GM12864 (cell line): ENCODE data around the gene PARP11.

Source experiments
- DNase-seq: peaks from one replicate; pipeline ENCODE4 v3.0.0-alpha.2; 2011; ENCODE audit warnings: low read depth
- H3K4me3 ChIP-seq: 2 replicates; pipeline ENCODE4 v1.5.1; 2011; ENCODE audit warnings: mild to moderate bottlenecking, low read depth, low read length, control low read depth
- TF ChIP-seq, protein P1 (sequence below): IDR thresholded peaks from 2 replicates; pipeline ENCODE4 v1.5.1; 2011; ENCODE audit warnings: low read depth, mild to moderate bottlenecking, moderate library complexity, low read length, control low read depth, inconsistent platforms; ENCODE audit errors: missing control alignments

PARP11 gene

DNA sequence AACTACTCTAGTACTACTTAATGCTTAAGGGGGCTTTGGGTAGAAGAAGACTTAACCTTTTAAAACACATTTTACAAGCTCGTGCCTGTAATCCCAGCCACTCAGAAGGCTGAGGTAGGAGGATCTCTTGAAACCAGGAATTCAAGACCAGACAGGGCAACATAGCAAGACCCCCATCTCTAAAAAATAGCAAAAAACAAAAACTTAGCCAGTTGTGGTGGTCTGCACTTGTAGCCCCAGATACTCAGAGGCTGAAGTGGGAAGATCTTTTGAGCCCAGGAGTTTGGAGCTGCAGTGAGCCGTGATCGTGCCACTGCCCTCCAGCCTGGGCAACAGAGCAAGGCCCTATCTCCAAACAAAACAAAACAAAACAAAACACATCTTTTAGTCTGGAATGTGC lies 39.7 kb upstream of the PARP11 start:
- no peak overlapping the region for H3K4me3 ChIP-seq
- DNase-seq: no peak
- TF ChIP-seq, protein P1, sequence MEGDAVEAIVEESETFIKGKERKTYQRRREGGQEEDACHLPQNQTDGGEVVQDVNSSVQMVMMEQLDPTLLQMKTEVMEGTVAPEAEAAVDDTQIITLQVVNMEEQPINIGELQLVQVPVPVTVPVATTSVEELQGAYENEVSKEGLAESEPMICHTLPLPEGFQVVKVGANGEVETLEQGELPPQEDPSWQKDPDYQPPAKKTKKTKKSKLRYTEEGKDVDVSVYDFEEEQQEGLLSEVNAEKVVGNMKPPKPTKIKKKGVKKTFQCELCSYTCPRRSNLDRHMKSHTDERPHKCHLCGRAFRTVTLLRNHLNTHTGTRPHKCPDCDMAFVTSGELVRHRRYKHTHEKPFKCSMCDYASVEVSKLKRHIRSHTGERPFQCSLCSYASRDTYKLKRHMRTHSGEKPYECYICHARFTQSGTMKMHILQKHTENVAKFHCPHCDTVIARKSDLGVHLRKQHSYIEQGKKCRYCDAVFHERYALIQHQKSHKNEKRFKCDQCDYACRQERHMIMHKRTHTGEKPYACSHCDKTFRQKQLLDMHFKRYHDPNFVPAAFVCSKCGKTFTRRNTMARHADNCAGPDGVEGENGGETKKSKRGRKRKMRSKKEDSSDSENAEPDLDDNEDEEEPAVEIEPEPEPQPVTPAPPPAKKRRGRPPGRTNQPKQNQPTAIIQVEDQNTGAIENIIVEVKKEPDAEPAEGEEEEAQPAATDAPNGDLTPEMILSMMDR: no peak

DNA sequence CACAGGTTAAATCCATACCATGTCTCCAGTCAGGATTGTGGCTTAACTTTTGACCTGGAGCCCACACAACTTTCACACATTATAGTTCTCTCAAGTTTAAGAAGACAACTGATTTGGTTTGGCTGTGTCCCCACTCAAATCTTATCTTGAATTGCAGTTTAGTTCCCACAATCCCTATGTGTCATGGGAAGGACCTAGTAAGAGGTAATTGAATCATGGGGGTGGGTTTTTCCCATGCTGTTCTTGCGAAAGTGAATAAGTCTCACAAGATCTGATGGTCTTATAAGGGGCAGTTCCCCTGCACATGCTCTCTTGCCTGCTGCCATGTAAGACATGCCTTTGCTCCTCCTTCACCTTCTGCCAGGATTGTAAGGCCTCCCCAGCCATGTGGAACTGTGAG lies 38.2 kb upstream of the PARP11 start:
- no peak overlapping the region for H3K4me3 ChIP-seq
- DNase-seq: no peak
- TF ChIP-seq, protein P1: no peak

DNA sequence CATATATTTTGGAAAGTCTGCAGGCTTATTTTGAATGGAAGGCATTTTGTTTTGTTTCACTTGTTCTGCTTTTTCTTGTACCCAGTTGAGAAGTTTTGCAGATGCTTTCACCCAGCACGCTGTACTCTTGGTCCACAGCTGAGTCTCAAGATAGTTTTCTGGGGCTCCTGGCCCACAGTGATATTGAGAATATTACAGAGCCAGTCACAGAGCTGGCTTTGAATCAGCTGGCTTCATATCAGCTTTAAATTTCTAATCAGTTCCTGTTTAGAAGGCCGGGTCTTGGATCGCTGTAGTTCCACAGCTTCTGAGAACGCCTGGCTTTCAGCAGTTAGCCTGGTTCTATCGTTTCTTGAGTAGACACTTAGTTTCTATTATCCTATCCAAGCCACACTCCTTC lies 32.5 kb upstream of the PARP11 start:
- DNase-seq: no peak
- no peak overlapping the region for H3K4me3 ChIP-seq
- TF ChIP-seq, protein P1: no peak

DNA sequence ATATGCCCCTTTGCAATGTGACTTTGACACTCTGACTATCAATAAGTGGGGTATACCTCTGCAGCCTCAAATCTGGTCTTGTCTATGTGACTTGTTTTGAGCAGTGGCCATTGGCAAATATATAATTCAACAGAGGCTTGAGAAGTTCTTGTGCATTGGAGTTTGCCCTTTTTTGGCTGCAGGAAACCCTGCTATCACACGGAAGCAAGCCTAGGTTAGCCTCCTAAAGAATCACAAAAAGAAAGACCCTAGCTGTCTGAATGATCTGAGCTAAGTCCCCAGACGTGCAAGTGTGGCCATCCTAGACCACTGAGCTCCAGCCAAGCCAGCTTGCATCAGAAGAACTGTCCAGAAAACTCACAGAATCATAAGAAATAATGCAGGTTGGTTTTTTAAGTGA lies 31.8 kb upstream of the PARP11 start:
- DNase-seq: no peak
- TF ChIP-seq, protein P1: no peak
- H3K4me3 ChIP-seq: no peak overlapping the region

DNA sequence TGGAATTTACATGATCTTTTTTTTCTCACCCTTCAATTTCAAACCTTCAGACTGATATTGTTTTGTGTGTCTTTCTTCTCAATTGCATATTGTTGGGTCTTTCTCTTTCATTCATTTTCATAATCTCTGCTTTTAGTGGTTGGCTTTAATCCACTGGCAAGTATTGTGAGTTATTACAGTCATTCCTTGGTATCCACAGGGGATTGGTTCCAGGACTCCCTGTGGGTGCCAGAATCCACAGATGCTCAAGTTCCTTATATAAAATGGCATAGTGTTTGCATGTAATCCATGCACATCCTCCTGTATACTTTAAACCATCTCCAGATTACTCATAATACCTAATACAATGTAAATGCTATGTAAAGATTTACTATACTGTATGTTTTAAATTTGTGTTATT lies 29.7 kb upstream of the PARP11 start:
- H3K4me3 ChIP-seq: no peak overlapping the region
- DNase-seq: no peak
- TF ChIP-seq, protein P1: no peak

DNA sequence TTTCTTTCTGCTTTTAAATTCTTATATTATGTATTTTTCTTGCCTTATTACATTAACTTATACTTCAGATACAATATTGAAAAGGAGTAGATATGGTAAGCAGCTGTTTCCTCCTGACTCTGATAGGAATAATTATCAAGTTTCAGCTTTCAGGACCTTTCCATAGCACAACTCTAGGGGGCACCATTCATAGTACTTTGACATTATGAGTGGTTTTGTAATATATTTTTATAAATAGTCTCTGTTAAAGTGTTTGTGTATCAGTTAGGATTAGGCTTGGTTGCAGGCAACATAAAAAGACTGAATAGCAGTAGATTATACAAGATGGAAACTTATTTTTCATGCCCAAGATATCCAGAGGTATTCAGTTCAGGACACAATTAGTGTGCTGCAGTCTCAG lies 27.9 kb upstream of the PARP11 start:
- no peak overlapping the region for H3K4me3 ChIP-seq
- DNase-seq: no peak
- TF ChIP-seq, protein P1: no peak

DNA sequence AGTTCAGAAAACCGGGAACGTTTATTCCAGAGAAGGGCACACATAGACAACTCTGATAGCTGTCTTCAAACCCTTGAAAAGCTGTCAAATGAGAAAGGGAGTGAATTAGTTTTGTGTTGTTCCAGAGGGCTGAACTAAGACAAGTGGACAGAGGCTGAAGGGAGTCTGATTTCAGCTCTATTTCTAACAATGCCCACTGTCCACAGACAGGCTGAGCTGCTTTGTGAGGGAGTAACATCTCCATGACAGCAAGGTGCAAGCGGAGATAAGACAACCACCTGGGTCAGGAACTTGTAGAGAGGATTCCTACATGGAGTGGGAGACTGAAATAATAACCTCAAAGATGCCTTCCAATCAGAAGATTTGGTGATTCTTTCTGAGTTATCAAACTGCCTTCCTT lies 25.6 kb upstream of the PARP11 start:
- no peak overlapping the region for H3K4me3 ChIP-seq
- DNase-seq: no peak
- TF ChIP-seq, protein P1: no peak
